HepG2 (cell line): ENCODE data around the gene PRKAR1B. TPM values are rescaled to one million over a fixed set of nuclear protein-coding genes. Genes with fewer than 3 reads are reported as not detected.
A peak's percentile ranks its signal among the peaks of the same experiment; 100 is the strongest.

Experiments used
- CHCHD3 ChIP-seq: sonication (generic); formaldehyde crosslinking; IDR thresholded peaks from 2 replicates; pipeline ENCODE4 v1.8.0; 2022; ENCODE audit warnings: mild to moderate bottlenecking, missing genetic modification reagents, moderate library complexity
- ISL2 ChIP-seq: sonication (generic); formaldehyde crosslinking; IDR thresholded peaks from 2 replicates; pipeline ENCODE4 v1.5.0; 2020; ENCODE audit warnings: missing genetic modification reagents
- NFYB ChIP-seq: sonication (generic); formaldehyde crosslinking; IDR thresholded peaks from 2 replicates; pipeline ENCODE4 v1.4.0; 2020; ENCODE audit warnings: missing genetic modification reagents
- RARA ChIP-seq: IDR thresholded peaks from 2 replicates; pipeline ENCODE4 v1.6.1; 2016; ENCODE audit warnings: missing genetic modification reagents, missing compliant biosample characterization
- RBAK ChIP-seq: sonication (generic); formaldehyde crosslinking; IDR thresholded peaks from 2 replicates; pipeline ENCODE4 v1.5.1; 2020; ENCODE audit warnings: mild to moderate bottlenecking, missing genetic modification reagents
- YY1 ChIP-seq: IDR thresholded peaks from 2 replicates; pipeline ENCODE4 v1.6.1; 2011; ENCODE audit warnings: low read length, low read depth, moderate library complexity, mild to moderate bottlenecking; ENCODE audit not compliant: insufficient read depth, insufficient replicate concordance
- ZFP36L2 ChIP-seq: sonication (generic); formaldehyde crosslinking; IDR thresholded peaks from 2 replicates; pipeline ENCODE4 v1.4.0; 2020; ENCODE audit warnings: missing genetic modification reagents
- ZNF230 ChIP-seq: sonication (generic); formaldehyde crosslinking; IDR thresholded peaks from 2 replicates; pipeline ENCODE4 v1.4.0; 2020; ENCODE audit warnings: mild to moderate bottlenecking, missing genetic modification reagents
- ZNF709 ChIP-seq: sonication (generic); formaldehyde crosslinking; IDR thresholded peaks from 2 replicates; pipeline ENCODE4 v1.5.0; 2020; ENCODE audit warnings: mild to moderate bottlenecking, missing genetic modification reagents
- ZNF746 ChIP-seq: sonication (generic); formaldehyde crosslinking; IDR thresholded peaks from 2 replicates; pipeline ENCODE4 v1.8.0; 2022; ENCODE audit warnings: mild to moderate bottlenecking, missing genetic modification reagents
- polyA plus RNA-seq, 8 experiments: library from polyadenylated mRNA; depleted of rRNA in 3 of 8; stranded (reverse) in 7 of 8; unstranded in 1 of 8; fragments of >200 nt; fragmentation: Illumina TruSeq in 4 of 8; extraction: Trizol in 4 of 8; gene quantifications; 2 replicates each; pipeline versions ENCODE4 v1.2.1 to v1.2.3, GENCODE V29; 2011 to 2016; ENCODE audit warnings: low read depth in 4 of 8, missing spikeins in 1 of 8, mixed read lengths in 1 of 8; ENCODE audit not compliant: insufficient read depth in 1 of 8
- total RNA-seq, 5 experiments: library from RNA; depleted of rRNA; stranded (reverse); fragments of >200 nt; fragmentation: Illumina TruSeq; extraction: Trizol; gene quantifications; 2 replicates each; pipeline ENCODE4 v1.2.3, GENCODE V29; 2016; ENCODE audit warnings: low read depth in 1 of 5
- TF ChIP-seq, protein P1 (sequence below): conservative IDR thresholded peaks from 2 replicates; pipeline ENCODE4 v1.6.1; 2018; ENCODE audit warnings: missing genetic modification reagents
- TF ChIP-seq, protein P2 (sequence below): sonication (generic); formaldehyde crosslinking; IDR thresholded peaks from 2 replicates; pipeline ENCODE4 v1.8.1; 2023; ENCODE audit warnings: mild to moderate bottlenecking, missing genetic modification reagents, borderline replicate concordance
- TF ChIP-seq, protein P3 (sequence below): sonication (generic); formaldehyde crosslinking; IDR thresholded peaks from 2 replicates; pipeline ENCODE4 v1.5.0; 2020; ENCODE audit warnings: mild to moderate bottlenecking, missing genetic modification reagents, borderline replicate concordance
- TF ChIP-seq, protein P4 (sequence below): IDR thresholded peaks from 2 replicates; pipeline ENCODE4 v1.6.1; 2016; ENCODE audit warnings: low read depth
- TF ChIP-seq, protein P5 (sequence below): sonication (generic); formaldehyde crosslinking; IDR thresholded peaks from 2 replicates; pipeline ENCODE4 v1.8.0; 2022; ENCODE audit warnings: mild to moderate bottlenecking, missing genetic modification reagents; ENCODE audit not compliant: insufficient replicate concordance

Gene PRKAR1B
- total and polyA plus RNA-seq, 2 of the 13 experiments (the other 11 are each of a cell fraction or from before 2014, with no cell fraction given), result 7.9 to 28.2 TPM

DNA sequence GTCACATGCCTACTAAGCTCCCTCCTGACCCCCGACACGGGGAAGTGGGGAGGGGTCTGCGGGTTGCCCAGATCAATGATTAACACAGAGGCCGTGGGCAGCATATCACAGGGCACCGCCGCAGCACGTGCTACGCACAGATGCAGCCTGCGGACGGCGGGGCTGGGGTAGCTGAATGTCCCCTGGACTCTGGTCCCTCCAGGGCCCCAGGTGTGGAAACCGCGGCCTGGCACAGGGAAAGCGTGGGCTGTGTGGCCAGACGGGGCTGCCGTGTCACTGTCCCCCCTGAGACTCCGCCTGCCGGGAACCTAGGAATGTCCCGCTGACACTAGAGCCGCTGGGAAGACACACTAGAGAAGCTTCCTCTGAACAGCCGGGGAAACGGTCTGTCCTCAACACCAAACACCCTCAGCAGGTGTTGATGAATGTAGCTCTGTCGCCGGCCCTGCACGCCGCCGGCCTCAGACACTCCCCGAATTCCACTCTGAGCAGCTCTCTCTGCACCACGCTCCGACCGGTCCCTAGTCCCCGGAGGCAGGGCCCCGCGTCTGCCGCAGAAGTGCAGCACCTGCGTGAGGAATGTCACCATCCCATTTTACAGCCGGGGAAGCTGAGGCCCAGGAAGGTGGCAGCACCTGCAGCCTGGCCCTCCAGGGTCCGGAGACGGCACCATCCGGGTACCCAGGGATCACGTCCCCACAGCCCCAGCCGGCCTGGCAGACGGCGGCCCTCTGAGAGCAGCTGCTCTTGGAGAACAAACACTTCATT, 174.0 kb downstream of the PRKAR1B start (continued):
- TF ChIP-seq, protein P1, sequence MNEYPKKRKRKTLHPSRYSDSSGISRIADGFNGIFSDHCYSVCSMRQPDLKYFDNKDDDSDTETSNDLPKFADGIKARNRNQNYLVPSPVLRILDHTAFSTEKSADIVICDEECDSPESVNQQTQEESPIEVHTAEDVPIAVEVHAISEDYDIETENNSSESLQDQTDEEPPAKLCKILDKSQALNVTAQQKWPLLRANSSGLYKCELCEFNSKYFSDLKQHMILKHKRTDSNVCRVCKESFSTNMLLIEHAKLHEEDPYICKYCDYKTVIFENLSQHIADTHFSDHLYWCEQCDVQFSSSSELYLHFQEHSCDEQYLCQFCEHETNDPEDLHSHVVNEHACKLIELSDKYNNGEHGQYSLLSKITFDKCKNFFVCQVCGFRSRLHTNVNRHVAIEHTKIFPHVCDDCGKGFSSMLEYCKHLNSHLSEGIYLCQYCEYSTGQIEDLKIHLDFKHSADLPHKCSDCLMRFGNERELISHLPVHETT, result no peak
- TF ChIP-seq ZNF230 (CRISPR knock-in tag) (0 out of 2 replicates have a peak, but pooled peaks have one; percentile 76), NFYB (CRISPR knock-in tag) (peak; percentile 31), ZNF709 (peak; percentile 40; the same call in 1 of the 2 replicates), CHCHD3 (CRISPR knock-in tag) (no peak), YY1 (no peak), ISL2 (CRISPR knock-in tag) (0 out of 2 replicates have a peak, but pooled peaks have one; percentile 29), RBAK (CRISPR knock-in tag) (no peak), RARA (peak; percentile 59; the same call in 1 of the 2 replicates), ZFP36L2 (CRISPR knock-in tag) (no peak), ZNF746 (CRISPR knock-in tag) (peak; percentile 78; the same call in 1 of the 2 replicates)
- TF ChIP-seq, protein P2, sequence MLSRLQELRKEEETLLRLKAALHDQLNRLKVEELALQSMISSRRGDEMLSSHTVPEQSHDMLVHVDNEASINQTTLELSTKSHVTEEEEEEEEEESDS (CRISPR knock-in tag), result no peak
- TF ChIP-seq, protein P3, sequence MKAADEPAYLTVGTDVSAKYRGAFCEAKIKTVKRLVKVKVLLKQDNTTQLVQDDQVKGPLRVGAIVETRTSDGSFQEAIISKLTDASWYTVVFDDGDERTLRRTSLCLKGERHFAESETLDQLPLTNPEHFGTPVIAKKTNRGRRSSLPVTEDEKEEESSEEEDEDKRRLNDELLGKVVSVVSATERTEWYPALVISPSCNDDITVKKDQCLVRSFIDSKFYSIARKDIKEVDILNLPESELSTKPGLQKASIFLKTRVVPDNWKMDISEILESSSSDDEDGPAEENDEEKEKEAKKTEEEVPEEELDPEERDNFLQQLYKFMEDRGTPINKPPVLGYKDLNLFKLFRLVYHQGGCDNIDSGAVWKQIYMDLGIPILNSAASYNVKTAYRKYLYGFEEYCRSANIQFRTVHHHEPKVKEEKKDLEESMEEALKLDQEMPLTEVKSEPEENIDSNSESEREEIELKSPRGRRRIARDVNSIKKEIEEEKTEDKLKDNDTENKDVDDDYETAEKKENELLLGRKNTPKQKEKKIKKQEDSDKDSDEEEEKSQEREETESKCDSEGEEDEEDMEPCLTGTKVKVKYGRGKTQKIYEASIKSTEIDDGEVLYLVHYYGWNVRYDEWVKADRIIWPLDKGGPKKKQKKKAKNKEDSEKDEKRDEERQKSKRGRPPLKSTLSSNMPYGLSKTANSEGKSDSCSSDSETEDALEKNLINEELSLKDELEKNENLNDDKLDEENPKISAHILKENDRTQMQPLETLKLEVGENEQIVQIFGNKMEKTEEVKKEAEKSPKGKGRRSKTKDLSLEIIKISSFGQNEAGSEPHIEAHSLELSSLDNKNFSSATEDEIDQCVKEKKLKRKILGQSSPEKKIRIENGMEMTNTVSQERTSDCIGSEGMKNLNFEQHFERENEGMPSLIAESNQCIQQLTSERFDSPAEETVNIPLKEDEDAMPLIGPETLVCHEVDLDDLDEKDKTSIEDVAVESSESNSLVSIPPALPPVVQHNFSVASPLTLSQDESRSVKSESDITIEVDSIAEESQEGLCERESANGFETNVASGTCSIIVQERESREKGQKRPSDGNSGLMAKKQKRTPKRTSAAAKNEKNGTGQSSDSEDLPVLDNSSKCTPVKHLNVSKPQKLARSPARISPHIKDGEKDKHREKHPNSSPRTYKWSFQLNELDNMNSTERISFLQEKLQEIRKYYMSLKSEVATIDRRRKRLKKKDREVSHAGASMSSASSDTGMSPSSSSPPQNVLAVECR (CRISPR knock-in tag), result peak; percentile 36; the same call in 1 of the 2 replicates
- TF ChIP-seq, protein P4, sequence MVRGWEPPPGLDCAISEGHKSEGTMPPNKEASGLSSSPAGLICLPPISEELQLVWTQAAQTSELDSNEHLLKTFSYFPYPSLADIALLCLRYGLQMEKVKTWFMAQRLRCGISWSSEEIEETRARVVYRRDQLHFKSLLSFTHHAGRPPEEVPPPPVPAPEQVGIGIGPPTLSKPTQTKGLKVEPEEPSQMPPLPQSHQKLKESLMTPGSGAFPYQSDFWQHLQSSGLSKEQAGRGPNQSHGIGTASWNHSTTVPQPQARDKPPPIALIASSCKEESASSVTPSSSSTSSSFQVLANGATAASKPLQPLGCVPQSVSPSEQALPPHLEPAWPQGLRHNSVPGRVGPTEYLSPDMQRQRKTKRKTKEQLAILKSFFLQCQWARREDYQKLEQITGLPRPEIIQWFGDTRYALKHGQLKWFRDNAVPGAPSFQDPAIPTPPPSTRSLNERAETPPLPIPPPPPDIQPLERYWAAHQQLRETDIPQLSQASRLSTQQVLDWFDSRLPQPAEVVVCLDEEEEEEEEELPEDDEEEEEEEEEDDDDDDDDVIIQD (CRISPR knock-in tag), result no peak
- TF ChIP-seq, protein P5, sequence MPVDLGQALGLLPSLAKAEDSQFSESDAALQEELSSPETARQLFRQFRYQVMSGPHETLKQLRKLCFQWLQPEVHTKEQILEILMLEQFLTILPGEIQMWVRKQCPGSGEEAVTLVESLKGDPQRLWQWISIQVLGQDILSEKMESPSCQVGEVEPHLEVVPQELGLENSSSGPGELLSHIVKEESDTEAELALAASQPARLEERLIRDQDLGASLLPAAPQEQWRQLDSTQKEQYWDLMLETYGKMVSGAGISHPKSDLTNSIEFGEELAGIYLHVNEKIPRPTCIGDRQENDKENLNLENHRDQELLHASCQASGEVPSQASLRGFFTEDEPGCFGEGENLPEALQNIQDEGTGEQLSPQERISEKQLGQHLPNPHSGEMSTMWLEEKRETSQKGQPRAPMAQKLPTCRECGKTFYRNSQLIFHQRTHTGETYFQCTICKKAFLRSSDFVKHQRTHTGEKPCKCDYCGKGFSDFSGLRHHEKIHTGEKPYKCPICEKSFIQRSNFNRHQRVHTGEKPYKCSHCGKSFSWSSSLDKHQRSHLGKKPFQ (CRISPR knock-in tag), result peak; percentile 31
